HG03432 (cell line): Measurements from ENCODE around the gene NANOS1.
"Not testable (repeated sequence)": the region's sequence is repeated elsewhere in the genome, so short reads cannot be mapped to it uniquely, and the experiment has no call there.

Experiments used
- ATAC-seq: cut with Tn5 transposase; IDR thresholded peaks from one replicate; pipeline ENCODE4 v1.9.1; 2021; ENCODE audit warnings: mild to moderate bottlenecking, moderate library complexity; ENCODE audit not compliant: unreplicated experiment

Gene NANOS1

GRCh38 chr10:119006451-119007210, 22.9 kb upstream of the NANOS1 start:
- ATAC-seq: no peak

DNA sequence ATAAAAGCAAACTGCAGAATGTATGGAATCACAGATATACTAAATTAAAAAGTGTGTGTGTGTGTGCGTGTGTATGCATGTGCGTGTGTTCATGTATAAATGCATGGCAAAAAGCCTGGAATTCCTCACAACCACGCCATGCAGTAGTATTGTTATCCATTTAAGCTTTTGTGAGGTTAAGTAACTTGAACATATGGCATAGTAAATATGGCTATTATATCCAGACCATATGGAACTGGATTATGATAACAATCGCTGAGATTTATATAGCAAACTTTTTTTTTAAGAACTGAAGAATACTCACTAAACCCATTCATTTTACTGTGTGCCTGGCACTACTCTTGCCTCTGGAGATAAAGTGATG, 22.3 kb upstream of the NANOS1 start:
- ATAC-seq: no peak

DNA sequence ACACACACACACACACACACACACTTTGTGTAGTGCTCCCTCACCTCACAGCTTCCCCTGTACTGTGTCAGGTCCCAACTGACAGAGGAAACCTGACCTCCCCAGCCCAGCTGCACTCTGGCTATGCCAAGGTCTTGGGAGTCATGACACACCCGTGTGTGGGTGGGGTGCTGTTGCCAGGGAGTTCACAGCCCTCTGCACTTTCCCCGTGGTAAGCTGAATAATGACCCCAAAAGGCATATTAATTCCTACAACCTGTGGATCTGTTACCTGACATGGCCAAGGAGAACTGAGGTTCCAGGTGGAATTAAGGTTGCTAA, 8.9 kb upstream of the NANOS1 start:
- no peak for ATAC-seq

GRCh38 chr10:119022846-119023552, 6.5 kb upstream of the NANOS1 start:
- no peak for ATAC-seq

DNA sequence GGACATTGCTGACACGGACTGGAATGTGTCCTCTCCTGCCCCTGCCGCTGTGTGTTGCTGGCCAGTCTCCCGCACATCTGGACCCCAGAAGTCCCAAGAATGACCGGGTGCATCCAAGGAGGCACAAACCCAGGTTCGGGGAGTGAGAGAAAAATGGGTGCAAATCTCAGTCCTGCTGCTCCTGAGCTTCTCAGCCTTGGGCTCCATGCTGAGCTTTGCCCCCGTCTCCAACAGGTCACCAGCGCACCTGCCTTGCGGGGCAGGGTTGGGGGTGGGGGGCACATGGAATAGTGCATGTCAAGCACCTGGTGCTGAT, 6.0 kb upstream of the NANOS1 start:
- ATAC-seq: no peak

DNA sequence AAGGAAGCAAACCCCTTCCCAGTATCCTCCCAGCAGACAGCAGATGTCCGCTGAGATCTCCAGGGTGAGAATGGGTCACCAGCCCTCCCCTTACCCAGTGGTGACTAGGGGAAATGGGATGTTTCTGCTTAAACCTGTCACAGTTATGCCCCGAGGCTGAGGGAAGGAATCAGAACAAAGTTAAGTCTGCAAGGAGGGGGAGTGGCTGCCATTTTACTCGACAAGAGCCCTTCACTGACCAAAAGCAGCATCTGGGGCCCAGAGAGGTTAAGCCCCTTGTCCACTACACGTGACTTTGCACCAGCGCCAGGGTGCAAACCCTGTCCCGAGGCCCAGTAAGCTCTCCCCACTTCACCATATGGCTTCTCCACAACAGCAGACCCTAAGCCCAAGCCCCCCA, 4.6 kb upstream of the NANOS1 start:
- no peak for ATAC-seq

DNA sequence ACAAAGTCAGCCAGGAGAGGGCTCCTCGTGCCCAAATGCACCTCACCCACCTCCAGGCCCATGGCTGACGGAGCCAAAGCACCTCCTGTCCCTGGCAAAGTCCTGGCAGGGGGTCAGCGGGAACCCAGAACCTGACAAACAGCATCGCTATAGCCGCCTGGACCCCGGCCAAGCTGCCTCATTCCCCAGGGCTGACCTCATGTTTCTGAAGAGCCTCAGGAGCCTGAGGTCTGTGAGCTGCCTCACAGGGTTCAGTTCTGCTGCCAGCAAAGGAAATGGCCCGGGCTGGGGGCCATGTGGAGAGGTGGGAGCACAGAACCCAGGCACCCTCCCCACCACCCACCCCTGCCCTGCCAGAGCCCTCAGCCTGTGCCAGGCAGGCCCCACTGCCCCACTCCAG, 4.2 kb upstream of the NANOS1 start:
- ATAC-seq: no peak

GRCh38 chr10:119025776-119026175, 3.7 kb upstream of the NANOS1 start:
- ATAC-seq: no peak

DNA sequence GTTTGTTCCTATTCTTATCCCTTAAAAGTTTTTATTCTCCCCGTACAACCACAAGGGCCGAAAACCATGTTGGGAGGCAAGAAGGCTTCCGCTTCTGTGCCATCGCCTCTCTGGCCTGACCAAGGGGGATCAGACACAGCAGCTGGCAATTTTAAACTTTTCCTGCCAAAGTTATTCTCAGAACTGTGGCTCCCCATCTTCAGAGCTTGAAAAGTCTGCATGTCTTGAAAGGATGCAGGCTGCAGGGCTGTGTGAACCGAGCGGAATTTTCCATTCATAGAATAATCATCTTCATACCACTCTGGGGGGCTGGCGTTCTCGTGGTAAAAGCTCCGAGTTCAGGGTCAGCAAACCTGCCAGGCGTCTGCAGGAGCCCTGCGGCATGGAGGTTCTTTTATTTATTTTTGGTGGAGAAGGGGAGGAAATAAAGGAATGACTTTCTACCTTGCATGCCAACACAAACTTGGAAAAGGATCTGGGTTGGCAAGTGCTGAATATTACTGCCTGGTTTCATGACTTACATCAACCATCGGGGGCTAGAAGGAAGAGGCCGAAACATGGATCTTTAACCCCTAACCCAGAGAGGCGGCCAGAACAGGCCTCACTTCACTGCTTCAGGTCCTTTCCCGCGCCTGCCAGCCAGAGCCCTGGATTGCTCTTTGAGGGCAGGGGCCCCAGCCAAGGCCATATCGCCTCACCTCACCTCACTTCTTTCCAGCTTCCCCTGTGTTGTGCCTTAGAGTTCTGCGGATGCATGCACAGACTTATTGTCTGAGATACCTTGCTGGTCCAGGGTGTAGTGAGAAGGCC, 3.0 kb upstream of the NANOS1 start:
- no peak for ATAC-seq

DNA sequence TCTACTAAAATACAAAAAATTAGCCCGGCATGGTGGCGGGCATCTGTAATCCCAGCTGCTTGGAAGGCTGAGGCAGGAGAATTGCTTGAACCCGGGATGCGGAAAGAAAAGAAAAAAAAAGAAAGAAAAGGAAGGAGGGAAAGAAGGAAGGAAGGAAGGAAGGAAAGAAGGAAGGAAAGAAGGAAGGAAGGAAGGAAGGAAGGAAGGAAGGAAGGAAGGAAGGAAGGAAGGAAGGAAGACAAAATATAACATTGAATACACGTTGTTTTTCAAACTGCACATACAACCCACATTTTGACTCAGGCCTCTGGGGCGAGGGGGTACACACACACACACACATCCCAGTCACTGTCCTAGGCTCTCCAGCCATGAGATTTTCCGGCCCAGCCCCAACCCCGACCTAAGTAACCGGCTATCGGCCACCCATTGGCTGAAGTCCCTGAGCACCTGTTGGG, 1.0 kb upstream of the NANOS1 start:
- ATAC-seq: not testable (repeated sequence)

DNA sequence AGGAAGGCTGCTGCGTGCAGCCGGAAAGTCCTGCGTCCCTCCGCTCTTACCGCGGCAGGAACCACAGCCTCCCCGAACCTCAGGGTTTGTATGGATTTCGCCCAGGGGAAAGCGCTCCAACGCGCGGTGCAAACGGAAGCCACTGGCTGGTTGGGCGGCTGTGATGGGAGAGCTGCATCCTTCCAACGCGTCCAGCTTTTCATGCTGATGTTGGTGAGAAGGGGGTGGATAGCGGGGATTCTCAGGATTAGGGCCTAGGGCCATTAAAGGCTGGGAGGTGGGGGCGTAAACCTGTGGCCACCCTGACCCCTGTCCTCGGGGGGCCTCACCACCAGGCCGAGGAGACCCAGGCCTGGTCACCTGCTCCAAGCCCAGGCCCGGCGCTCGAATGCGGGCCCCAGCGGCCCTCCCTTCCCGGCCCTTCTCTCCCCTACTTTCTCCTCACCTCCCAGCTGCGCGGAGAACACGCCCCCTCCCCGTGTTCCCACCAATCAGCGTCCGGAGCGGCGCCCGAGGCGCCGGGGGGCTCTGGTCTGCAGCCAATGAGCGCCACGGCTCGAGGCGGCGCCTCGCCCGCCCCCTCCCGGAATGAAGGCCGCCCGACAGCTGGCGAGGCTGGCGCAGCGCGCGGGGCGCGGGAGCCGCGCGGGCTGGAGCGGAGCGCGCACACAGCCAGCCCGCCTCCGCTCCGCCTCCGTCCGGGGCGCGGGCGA, 458 bp upstream of the NANOS1 start:
- ATAC-seq: peak; percentile 65

GRCh38 chr10:119030421-119031250, 1.1 kb downstream of the NANOS1 start:
- peak; percentile 56 for ATAC-seq

- ATAC-seq: no peak
Observed at GRCh38 chr10:119031496-119032059, 2.1 kb downstream of the NANOS1 start.

DNA sequence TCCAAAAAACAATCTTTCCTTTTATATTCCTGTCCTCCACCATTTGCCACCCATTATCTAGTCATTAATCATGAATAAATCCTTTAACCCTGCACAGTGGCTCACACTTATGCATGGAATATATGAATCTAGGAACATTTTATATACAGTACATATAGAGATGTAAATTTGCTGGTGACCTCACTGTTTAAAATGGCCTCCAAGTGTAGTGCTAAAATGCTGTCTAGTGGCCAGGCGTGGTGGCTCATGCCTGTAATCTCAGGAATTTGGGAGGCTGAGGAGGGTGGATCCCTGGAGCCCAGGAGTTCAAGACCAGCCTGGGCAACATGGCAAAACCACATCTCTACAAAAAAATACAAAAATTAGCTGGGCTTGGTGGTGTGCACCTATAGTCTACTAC, 9.6 kb downstream of the NANOS1 start:
- no peak for ATAC-seq

GRCh38 chr10:119041326-119041725, 11.8 kb downstream of the NANOS1 start:
- no peak for ATAC-seq

GRCh38 chr10:119042169-119042568, 12.7 kb downstream of the NANOS1 start:
- no peak for ATAC-seq

DNA sequence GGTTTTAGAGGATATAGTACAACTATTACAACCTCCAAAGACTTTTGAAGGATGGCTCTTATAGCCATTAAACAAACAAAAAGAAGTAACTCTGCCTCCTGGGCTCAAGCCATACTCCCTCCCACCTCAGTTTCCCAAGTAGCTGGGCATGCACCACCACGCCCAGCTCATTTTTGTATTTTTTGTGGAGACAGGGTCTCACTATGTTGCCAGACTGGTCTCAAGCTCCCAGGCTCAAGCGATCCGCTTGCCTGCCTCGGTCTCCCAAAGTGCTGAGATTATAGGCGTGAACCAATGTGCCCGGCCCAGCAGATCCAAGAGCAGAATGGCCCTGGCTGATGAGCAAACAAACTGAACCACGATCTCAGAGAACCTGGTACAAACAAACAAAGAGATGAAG, 16.0 kb downstream of the NANOS1 start:
- ATAC-seq: no peak

DNA sequence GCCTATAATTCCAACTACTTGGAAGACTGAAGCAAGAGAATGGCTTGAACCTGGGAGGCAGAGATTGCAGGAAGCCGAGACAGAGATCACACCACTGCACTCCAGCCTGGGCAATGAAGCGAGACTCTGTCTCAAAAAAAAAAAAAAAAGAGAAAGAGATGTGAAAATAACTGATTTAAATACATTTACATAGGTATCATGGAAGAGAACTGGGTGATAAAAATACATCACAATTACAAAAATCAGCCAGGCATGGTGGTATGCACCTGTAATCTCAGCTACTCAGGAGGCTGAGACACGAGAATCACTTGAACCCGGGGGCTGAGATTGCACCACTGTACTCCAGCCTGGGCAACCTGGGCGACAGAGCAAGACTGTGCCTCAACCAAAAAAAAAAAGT, 19.8 kb downstream of the NANOS1 start:
- ATAC-seq: no peak

- ATAC-seq: no peak
Observed at GRCh38 chr10:119049777-119050176, 20.3 kb downstream of the NANOS1 start.

- ATAC-seq: no peak
Observed at GRCh38 chr10:119051775-119052174, 22.3 kb downstream of the NANOS1 start.
